Neutrophil (primary cell): Measurements from ENCODE around the gene CFAP20DC.

Experiments used
- H3K27ac ChIP-seq: fragments of 200-600 bp; sonication (generic); 2 replicates; pipeline ENCODE4 v1.5.1; 2016; ENCODE audit warnings: mild to moderate bottlenecking, moderate library complexity
- H3K27me3 ChIP-seq: fragments of 200-600 bp; sonication (generic); 2 replicates; pipeline ENCODE4 v1.6.0; 2016; ENCODE audit warnings: mild to moderate bottlenecking
- H3K36me3 ChIP-seq: fragments of 200-600 bp; sonication (generic); 2 replicates; pipeline ENCODE4 v1.5.1; 2017
- H3K4me1 ChIP-seq, 2 experiments: fragments of 200-600 bp in 1 of 2; sonication (generic) in 1 of 2; 1 replicate in 1 of 2; 2 replicates in 1 of 2; pipeline versions ENCODE4 v1.5.1 to v1.6.1; 2013 to 2016; ENCODE audit warnings: low read depth in 1 of 2, low read length in 1 of 2, mild to moderate bottlenecking in 1 of 2, moderate library complexity in 1 of 2; ENCODE audit not compliant: control insufficient read depth in 1 of 2, insufficient read depth in 1 of 2
- H3K4me3 ChIP-seq, 2 experiments: fragments of 200-600 bp in 1 of 2; sonication (generic) in 1 of 2; 1 replicate in 1 of 2; 2 replicates in 1 of 2; pipeline ENCODE4 v1.5.1; 2013 to 2016; ENCODE audit warnings: low read depth in 1 of 2, low read length in 1 of 2, mild to moderate bottlenecking in 1 of 2, moderate library complexity in 1 of 2
- H3K9me3 ChIP-seq: fragments of 200-600 bp; sonication (generic); 2 replicates; pipeline ENCODE4 v1.5.1; 2016
- CTCF ChIP-seq: fragments of 200-600 bp; sonication (generic); IDR thresholded peaks from 2 replicates; pipeline ENCODE4 v1.5.1; 2016; ENCODE audit warnings: antibody characterized with exemption

The CFAP20DC gene

GRCh38 chr3:58749948-58750347 lies 299.9 kb downstream of the CFAP20DC start:
- no peak overlapping the region for H3K27ac ChIP-seq
- H3K4me1 ChIP-seq: no peaks in the 10 kb centered on the region
- no peak for TF ChIP-seq CTCF
- H3K36me3 ChIP-seq: no peaks in the 10 kb centered on the region
- no peaks in the 10 kb centered on the region for H3K9me3 ChIP-seq
- H3K27me3 ChIP-seq: no peaks in the 10 kb centered on the region
- H3K4me3 ChIP-seq: no peak overlapping the region

- no peaks in the 10 kb centered on the region for H3K4me1 ChIP-seq
- H3K27me3 ChIP-seq: no peaks in the 10 kb centered on the region
- H3K27ac ChIP-seq: no peak overlapping the region
- H3K4me3 ChIP-seq: no peak overlapping the region
- H3K36me3 ChIP-seq: no peaks in the 10 kb centered on the region
- H3K9me3 ChIP-seq: no peaks in the 10 kb centered on the region
- no peak for TF ChIP-seq CTCF
Observed at GRCh38 chr3:58748024-58748423, 301.8 kb downstream of the CFAP20DC start.

- no peaks in the 10 kb centered on the region for H3K27me3 ChIP-seq
- no peak for TF ChIP-seq CTCF
- no peak overlapping the region for H3K27ac ChIP-seq
- H3K9me3 ChIP-seq: no peaks in the 10 kb centered on the region
- no peaks in the 10 kb centered on the region for H3K4me1 ChIP-seq
- H3K36me3 ChIP-seq: no peaks in the 10 kb centered on the region
- no peak overlapping the region for H3K4me3 ChIP-seq
Observed at GRCh38 chr3:58746758-58747157, 303.1 kb downstream of the CFAP20DC start.

- H3K4me1 ChIP-seq: no peaks in the 10 kb centered on the region
- no peaks in the 10 kb centered on the region for H3K27me3 ChIP-seq
- no peak for TF ChIP-seq CTCF
- no peak overlapping the region for H3K4me3 ChIP-seq
- no peak overlapping the region for H3K27ac ChIP-seq
- no peaks in the 10 kb centered on the region for H3K36me3 ChIP-seq
- no peaks in the 10 kb centered on the region for H3K9me3 ChIP-seq
Observed at GRCh38 chr3:58743296-58743695, 306.5 kb downstream of the CFAP20DC start.

- Histone ChIP-seq H3K4me1 (no peaks in the 10 kb centered on the region), H3K4me3 (no peak overlapping the region), H3K27ac (no peak overlapping the region), H3K27me3 (no peaks in the 10 kb centered on the region), H3K36me3 (no peaks in the 10 kb centered on the region), H3K9me3 (no peaks in the 10 kb centered on the region)
- no peak for TF ChIP-seq CTCF
Observed at GRCh38 chr3:58742239-58742638, 307.6 kb downstream of the CFAP20DC start.

- H3K9me3 ChIP-seq: no peaks in the 10 kb centered on the region
- no peak for TF ChIP-seq CTCF
- no peak overlapping the region for H3K27ac ChIP-seq
- no peak overlapping the region for H3K4me3 ChIP-seq
- no peaks in the 10 kb centered on the region for H3K4me1 ChIP-seq
- H3K27me3 ChIP-seq: no peaks in the 10 kb centered on the region
- H3K36me3 ChIP-seq: no peaks in the 10 kb centered on the region
Observed at GRCh38 chr3:58737644-58738043, 312.2 kb downstream of the CFAP20DC start.
